ENCODE results near the gene KIR3DL1.
"Not testable (repeated sequence)": the region's sequence is repeated elsewhere in the genome, so short reads cannot be mapped to it uniquely, and the experiment has no call there.

The KIR3DL1 gene

GRCh38 chr19:54816251-54816650 lies at the start of gene KIR3DL1:
TSS of gene KIR3DL1 (plus strand) at chr19:54816468.
- not testable (repeated sequence) for DNase-seq (ENCODE audit: low read depth)

DNA sequence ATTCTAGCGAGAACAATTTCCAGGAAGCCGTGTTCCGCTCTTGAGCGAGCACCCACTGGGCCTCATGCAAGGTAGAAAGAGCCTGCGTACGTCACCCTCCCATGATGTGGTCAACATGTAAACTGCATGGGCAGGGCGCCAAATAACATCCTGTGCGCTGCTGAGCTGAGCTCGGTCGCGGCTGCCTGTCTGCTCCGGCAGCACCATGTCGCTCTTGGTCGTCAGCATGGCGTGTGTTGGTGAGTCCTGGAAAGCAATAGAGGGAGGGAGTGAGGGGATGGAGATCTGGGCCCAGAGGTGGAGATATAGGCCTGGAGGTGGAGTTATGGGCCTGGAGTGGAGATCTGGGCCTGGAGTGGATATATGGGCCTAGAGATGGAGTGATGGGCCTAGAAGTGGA lies 46.6 kb upstream of the KIR3DL1 start, which contains the start of gene KIR2DL1:
Gene KIR2DL1 (plus strand): TSS at position 148 of the 400 bp plus-strand sequence. CDS start 58 bp downstream, at position 206.
- DNase-seq (ENCODE audit: low read depth) = not testable (repeated sequence)

DNA sequence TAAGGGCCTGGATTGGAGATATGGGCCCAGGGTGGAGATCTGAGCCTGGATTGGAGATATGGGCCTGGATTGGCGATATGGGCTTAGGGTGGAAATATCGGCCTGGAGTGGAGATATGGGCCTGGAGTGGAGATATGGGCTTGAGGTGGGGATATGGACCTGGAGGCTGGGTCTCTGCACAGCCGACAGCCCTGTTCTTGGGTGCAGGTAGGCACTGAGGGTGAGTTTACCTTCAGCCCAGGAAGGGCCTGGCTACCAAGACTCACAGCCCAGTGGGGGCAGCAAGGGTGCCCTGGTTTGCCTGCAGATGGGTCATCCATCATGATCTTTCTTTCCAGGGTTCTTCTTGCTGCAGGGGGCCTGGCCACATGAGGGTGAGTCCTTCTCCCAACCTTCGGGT lies 45.8 kb upstream of the KIR3DL1 start:
- DNase-seq (ENCODE audit: low read depth) = not testable (repeated sequence)

DNA sequence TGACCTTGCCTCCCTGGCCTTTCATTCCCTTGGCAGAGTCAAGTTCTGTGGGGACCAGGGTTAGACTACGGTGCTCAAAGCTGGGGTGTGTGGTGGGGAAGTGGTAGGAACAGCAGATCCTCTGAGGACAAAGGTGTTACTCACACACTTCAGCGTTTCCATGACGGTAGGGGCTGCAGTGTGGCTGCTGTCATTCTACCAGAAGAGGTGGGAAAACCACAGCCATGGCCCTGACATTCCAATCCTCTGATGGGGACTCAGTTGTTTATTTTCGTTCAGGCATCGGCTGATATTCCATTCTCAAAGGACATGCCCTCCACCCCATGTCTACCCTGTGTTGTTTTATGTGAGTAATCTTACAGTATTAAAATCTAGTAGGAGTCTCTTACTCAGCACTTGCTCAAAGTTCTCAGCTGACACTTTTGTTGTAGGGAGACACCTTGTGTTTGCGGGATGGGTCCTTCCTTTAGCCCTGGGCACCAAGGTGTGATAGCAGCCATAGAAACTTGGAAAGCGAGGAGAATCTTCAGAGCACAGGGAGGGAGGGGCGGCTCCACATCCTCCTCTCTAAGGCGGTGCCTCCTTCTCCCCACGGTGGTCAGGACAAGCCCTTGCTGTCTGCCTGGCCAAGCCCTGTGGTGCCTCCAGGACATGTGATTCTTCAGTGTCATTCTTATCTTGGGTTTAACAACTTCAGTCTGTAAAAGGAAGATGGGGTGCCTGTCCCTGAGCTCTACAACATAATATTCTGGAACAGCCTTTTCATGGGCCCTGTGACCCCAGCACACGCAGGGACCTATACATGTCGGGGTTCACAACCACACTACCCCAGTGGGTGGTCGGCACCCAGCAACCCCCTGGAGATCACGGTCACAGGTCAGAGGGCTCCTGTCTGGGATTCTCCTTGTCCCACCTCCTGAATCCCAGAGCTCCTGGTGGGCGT lies 45.0 kb upstream of the KIR3DL1 start:
- peak; percentile 99 for DNase-seq (ENCODE audit: low read depth)

DNA sequence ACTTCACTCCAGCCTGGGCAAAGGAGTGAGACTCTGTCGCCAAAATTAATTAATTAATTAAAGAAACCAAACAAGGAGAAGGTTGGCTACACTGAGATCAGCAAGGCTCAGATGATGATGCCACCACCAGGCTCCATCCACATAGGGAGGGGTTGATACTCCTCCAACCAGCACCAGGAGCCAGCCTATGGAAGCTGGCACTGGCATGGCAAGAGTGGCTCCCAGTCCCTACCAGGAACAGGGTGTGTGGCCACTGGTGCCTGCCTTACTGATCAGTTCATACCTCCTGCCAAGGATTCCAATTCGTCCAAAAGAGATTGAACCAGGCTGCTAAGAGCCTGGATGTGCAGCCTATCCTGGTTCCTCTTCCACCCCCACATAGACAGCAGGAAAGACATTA lies 43.6 kb upstream of the KIR3DL1 start:
- DNase-seq (ENCODE audit: low read depth) = not testable (repeated sequence)

- DNase-seq (ENCODE audit: low read depth) = not testable (repeated sequence)
Observed at GRCh38 chr19:54775095-54775815, 41.0 kb upstream of the KIR3DL1 start.

- not testable (repeated sequence) for DNase-seq (ENCODE audit: low read depth)
Observed at GRCh38 chr19:54775830-54776229, 40.4 kb upstream of the KIR3DL1 start.

DNA sequence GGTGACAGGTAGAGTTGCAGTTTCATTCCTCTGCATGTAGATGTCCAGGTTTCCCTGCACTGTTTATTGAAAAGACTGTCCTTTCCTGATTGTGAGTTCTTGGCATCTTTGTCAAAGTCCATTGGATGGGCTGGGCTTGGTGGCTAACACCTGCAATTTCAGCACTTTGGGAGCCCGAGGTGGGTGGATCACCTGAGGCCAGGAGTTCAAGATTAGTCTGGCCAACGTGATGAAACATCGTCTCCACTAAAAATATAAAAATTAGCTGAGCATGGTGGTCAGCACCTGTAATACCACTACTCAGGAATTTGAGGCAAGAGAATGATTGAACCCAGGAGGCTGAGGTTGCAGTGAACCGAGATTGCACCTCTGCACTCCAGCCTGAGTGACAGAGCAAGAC lies 38.4 kb upstream of the KIR3DL1 start:
- not testable (repeated sequence) for DNase-seq (ENCODE audit: low read depth)

DNA sequence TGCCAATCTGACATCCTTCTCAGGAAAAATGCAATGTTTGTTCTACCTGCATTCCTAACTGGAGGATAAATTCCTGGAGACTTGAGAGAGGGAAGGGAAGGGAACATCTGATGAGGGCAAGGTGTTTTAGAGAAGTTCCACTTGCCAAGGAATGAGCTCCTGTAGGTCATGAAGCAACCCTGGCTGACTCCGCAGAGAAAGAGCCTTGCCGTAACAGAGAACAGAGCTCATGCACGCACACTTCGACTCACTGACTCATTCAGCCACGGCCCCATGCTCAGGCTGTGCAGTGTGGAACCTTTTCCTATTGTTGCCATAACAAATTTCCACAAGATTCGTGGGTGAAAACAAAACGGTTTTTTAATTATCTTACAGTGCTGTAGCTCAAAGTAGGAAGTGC lies 37.4 kb upstream of the KIR3DL1 start:
- peak; percentile 94 for DNase-seq (ENCODE audit: low read depth)

- DNase-seq (ENCODE audit: low read depth) = not testable (repeated sequence)
Observed at GRCh38 chr19:54782916-54783315, 33.4 kb upstream of the KIR3DL1 start.

DNA sequence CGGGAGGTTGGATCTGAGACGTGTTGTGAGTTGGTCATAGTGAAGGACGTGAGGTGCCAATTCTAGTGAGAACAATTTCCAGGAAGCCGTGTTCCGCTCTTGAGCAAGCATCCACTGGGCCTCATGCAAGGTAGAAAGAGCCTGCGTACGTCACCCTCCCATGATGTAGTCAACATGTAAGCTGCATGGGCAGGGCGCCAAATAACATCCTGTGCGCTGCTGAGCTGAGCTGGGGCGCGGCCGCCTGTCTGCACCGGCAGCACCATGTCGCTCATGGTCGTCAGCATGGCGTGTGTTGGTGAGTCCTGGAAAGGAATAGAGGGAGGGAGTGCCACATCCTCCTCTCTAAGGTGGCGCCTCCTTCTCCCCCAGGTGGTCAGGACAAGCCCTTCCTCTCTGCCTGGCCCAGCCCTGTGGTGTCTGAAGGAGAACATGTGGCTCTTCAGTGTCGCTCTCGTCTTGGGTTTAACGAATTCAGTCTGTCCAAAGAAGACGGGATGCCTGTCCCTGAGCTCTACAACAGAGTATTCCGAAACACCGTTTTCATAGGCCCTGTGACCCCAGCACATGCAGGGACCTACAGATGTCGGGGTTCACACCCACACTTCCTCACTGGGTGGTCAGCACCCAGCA lies 30.1 kb upstream of the KIR3DL1 start:
- not testable (repeated sequence) for DNase-seq (ENCODE audit: low read depth)

- not testable (repeated sequence) for DNase-seq (ENCODE audit: low read depth)
Observed at GRCh38 chr19:54788154-54788553, 28.1 kb upstream of the KIR3DL1 start.

GRCh38 chr19:54790711-54791110 lies 25.6 kb upstream of the KIR3DL1 start:
- DNase-seq (ENCODE audit: low read depth) = no peak

GRCh38 chr19:54791476-54791875 lies 24.8 kb upstream of the KIR3DL1 start:
- no peak for DNase-seq (ENCODE audit: low read depth)

- no peak for DNase-seq (ENCODE audit: low read depth)
Observed at GRCh38 chr19:54792814-54793213, 23.5 kb upstream of the KIR3DL1 start.

- no peak for DNase-seq (ENCODE audit: low read depth)
Observed at GRCh38 chr19:54795758-54796157, 20.5 kb upstream of the KIR3DL1 start.

GRCh38 chr19:54803410-54803809 lies 12.9 kb upstream of the KIR3DL1 start, which contains the start of gene KIR2DL4:
TSS of gene KIR2DL4 (plus strand) at chr19:54803610. CDS start at chr19:54803652, 42 bp downstream.
- no peak for DNase-seq (ENCODE audit: low read depth)

GRCh38 chr19:54804101-54804500 lies 12.2 kb upstream of the KIR3DL1 start:
- DNase-seq (ENCODE audit: low read depth) = no peak

GRCh38 chr19:54804571-54804970 lies 11.7 kb upstream of the KIR3DL1 start:
- no peak for DNase-seq (ENCODE audit: low read depth)

DNA sequence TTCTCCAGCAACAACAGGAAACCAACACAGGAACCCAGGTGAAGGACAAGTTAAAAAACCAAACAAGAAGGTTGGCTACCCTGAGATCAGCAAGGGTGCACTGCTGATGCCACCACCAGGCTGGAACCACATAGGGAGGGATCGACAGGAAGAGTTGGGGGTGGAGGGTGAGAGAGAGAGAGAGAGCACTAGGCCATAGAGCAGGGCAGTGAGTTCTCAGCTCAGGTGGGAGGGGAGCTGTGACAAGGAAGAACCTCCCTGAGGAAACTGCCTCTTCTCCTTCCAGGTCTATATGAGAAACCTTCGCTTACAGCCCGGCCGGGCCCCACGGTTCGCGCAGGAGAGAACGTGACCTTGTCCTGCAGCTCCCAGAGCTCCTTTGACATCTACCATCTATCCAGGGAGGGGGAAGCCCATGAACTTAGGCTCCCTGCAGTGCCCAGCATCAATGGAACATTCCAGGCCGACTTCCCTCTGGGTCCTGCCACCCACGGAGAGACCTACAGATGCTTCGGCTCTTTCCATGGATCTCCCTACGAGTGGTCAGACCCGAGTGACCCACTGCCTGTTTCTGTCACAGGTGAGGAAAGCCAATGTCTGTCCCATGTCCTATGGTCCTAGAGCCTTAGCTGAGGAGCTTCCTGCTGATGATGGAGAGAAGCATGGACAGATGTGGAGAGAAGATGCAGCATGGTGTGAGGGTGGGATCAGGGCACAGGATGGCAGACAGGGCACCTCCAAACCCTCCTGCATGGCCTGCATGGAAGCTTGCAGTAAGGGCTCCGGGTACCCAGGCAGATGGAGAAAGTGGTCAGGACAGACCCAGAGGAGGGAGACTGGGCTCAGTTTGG lies 10.4 kb upstream of the KIR3DL1 start:
- DNase-seq (ENCODE audit: low read depth) = no peak

DNA sequence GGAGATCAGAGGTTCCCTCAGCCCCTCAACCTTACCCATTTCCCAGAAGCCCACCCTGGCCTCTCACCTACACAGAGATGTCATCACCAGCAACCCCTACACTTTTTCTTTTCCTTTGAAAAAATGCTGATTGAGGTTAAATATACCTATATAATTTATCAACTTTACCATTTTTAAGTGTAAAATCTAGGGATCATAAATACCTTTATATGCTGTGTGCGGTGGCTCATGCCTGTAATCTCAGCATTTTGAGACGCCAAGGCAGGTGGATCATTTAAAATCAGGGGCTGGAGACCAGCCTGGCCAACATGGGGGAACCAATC lies 9.8 kb upstream of the KIR3DL1 start:
- DNase-seq (ENCODE audit: low read depth) = no peak

Measured in HS-5 (cell line).